HG03103 (cell line): ENCODE results near the gene ERO1B.

ENCODE experiments used
- ATAC-seq: cut with Tn5 transposase; IDR thresholded peaks from one replicate; pipeline ENCODE4 v1.9.1; 2021; ENCODE audit warnings: low read depth; ENCODE audit not compliant: unreplicated experiment

Gene ERO1B

GRCh38 chr1:236257216-236257615 lies 24.5 kb downstream of the ERO1B start:
- ATAC-seq: no peak

GRCh38 chr1:236253918-236254637 lies 27.7 kb downstream of the ERO1B start:
- no peak for ATAC-seq

- ATAC-seq: no peak
These were observed 28.6 kb downstream of the ERO1B start for GRCh38 chr1:236253119-236253518.

- ATAC-seq: no peak
These were observed 30.2 kb downstream of the ERO1B start for GRCh38 chr1:236251587-236251986.

- ATAC-seq: no peak
These were observed 34.5 kb downstream of the ERO1B start for GRCh38 chr1:236247286-236247685.

GRCh38 chr1:236242568-236242967 lies 39.2 kb downstream of the ERO1B start:
- ATAC-seq: no peak

GRCh38 chr1:236240675-236241074 lies 41.1 kb downstream of the ERO1B start:
- no peak for ATAC-seq

- ATAC-seq: no peak
These were observed 42.6 kb downstream of the ERO1B start for GRCh38 chr1:236239092-236239585.

- ATAC-seq: no peak
These were observed 46.6 kb downstream of the ERO1B start for GRCh38 chr1:236235116-236235515.

GRCh38 chr1:236228411-236228810 lies 53.3 kb downstream of the ERO1B start:
- ATAC-seq: no peak

- no peak for ATAC-seq
These were observed 59.1 kb downstream of the ERO1B start for GRCh38 chr1:236222632-236223031.

GRCh38 chr1:236220473-236220872 lies 61.3 kb downstream of the ERO1B start:
- ATAC-seq: no peak

GRCh38 chr1:236214761-236215160 lies 67.0 kb downstream of the ERO1B start:
- ATAC-seq: no peak

GRCh38 chr1:236213534-236213933 lies 68.2 kb downstream of the ERO1B start:
- ATAC-seq: no peak

GRCh38 chr1:236211815-236212214 lies 69.9 kb downstream of the ERO1B start:
- no peak for ATAC-seq

GRCh38 chr1:236209713-236210112 lies 72.0 kb downstream of the ERO1B start:
- ATAC-seq: no peak

- ATAC-seq: no peak
These were observed 72.6 kb downstream of the ERO1B start for GRCh38 chr1:236209185-236209584.

GRCh38 chr1:236207569-236207968 lies 74.2 kb downstream of the ERO1B start:
- no peak for ATAC-seq

- ATAC-seq: no peak
These were observed 74.6 kb downstream of the ERO1B start for GRCh38 chr1:236207121-236207520.

- ATAC-seq: no peak
These were observed 75.2 kb downstream of the ERO1B start for GRCh38 chr1:236206548-236206947.

GRCh38 chr1:236204656-236205055 lies 77.1 kb downstream of the ERO1B start:
- no peak for ATAC-seq

GRCh38 chr1:236204039-236204438 lies 77.7 kb downstream of the ERO1B start:
- ATAC-seq: no peak

- no peak for ATAC-seq
These were observed 80.0 kb downstream of the ERO1B start for GRCh38 chr1:236201786-236202185.
